ENCODE data around the gene ABCC8. TPM values are rescaled to one million over a fixed set of nuclear protein-coding genes. Genes with fewer than 3 reads are reported as not detected.

ABCC8 gene
- total RNA-seq, 4 donors from 2014 or later = under 0.01 TPM; not detected in 3

GRCh38 chr11:17421781-17422180 is 54.9 kb downstream of the ABCC8 start:
- Histone ChIP-seq H3K9me3 (no peaks in the 10 kb centered on the region), H3K27me3 (peaks cover 0 to 59% (median 0%) of the 10 kb centered on the region in 4 donors), H3K27ac (no peak overlapping the region), H3K4me3 (no peak overlapping the region), H3K36me3 (no peaks in the 10 kb centered on the region), H3K4me1 (no peaks in the 10 kb centered on the region)
- 43 to 53% methylated on average over 2 of the region's 4 CpGs for WGBS, 2 donors
- DNase-seq = no peak
- intact Hi-C loops (cut with DNase I) = no loop called here
- TF ChIP-seq, protein P1, sequence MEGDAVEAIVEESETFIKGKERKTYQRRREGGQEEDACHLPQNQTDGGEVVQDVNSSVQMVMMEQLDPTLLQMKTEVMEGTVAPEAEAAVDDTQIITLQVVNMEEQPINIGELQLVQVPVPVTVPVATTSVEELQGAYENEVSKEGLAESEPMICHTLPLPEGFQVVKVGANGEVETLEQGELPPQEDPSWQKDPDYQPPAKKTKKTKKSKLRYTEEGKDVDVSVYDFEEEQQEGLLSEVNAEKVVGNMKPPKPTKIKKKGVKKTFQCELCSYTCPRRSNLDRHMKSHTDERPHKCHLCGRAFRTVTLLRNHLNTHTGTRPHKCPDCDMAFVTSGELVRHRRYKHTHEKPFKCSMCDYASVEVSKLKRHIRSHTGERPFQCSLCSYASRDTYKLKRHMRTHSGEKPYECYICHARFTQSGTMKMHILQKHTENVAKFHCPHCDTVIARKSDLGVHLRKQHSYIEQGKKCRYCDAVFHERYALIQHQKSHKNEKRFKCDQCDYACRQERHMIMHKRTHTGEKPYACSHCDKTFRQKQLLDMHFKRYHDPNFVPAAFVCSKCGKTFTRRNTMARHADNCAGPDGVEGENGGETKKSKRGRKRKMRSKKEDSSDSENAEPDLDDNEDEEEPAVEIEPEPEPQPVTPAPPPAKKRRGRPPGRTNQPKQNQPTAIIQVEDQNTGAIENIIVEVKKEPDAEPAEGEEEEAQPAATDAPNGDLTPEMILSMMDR (IDR thresholded peaks at IDR 0.05) = no peak
- TF ChIP-seq POLR2A (IDR thresholded peaks at IDR 0.05) = no peak

- WGBS, 2 donors = 38 to 43% methylated on average over 2 of the region's 2 CpGs
Observed at GRCh38 chr11:17418444-17419081, 58.1 kb downstream of the ABCC8 start.

DNA sequence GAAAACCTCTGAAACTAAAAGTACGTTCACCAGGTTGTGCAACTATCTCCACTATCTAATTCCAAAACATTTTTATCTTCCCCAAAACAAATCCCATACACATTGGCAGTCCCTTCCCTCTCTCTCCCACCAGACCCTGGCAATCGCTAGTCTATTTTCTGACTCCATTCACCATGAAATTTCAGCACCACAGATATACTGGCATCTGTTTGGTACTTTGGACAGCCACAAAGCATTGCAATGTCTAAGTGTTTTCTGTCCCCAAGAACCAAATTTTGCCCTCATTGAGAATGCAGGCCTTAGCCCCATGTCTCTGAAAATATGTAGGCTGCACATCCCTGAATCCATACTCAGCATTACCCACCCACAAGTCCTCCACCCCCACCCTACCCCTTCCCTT is 60.2 kb downstream of the ABCC8 start:
- Histone ChIP-seq H3K4me3 (no peak overlapping the region), H3K27me3 (peaks cover 0 to 76% (median 0%) of the 10 kb centered on the region in 4 donors), H3K27ac (no peak overlapping the region), H3K4me1 (no peaks in the 10 kb centered on the region), H3K9me3 (no peaks in the 10 kb centered on the region), H3K36me3 (no peaks in the 10 kb centered on the region)
- no peak for TF ChIP-seq POLR2A (IDR thresholded peaks at IDR 0.05)
- TF ChIP-seq, protein P1 (IDR thresholded peaks at IDR 0.05) = no peak
- 47 to 68% methylated on average over 2 of the region's 2 CpGs for WGBS, 2 donors
- intact Hi-C loops (cut with DNase I) = no loop called here
- DNase-seq = no peak

More at GRCh38 chr11:17418444-17419081, 58.1 kb downstream of the ABCC8 start:
- no peaks in the 10 kb centered on the region for H3K36me3 ChIP-seq
- intact Hi-C loops (cut with DNase I) = no loop called here
- H3K4me1 ChIP-seq = no peaks in the 10 kb centered on the region
- H3K9me3 ChIP-seq = no peaks in the 10 kb centered on the region
- peaks cover 0 to 82% (median 0%) of the 10 kb centered on the region in 4 donors for H3K27me3 ChIP-seq
- TF ChIP-seq, protein P1 (IDR thresholded peaks at IDR 0.05) = no peak
- no peak for TF ChIP-seq POLR2A (IDR thresholded peaks at IDR 0.05)
- no peak for DNase-seq
- no peak overlapping the region for H3K4me3 ChIP-seq
- no peak overlapping the region for H3K27ac ChIP-seq

DNA sequence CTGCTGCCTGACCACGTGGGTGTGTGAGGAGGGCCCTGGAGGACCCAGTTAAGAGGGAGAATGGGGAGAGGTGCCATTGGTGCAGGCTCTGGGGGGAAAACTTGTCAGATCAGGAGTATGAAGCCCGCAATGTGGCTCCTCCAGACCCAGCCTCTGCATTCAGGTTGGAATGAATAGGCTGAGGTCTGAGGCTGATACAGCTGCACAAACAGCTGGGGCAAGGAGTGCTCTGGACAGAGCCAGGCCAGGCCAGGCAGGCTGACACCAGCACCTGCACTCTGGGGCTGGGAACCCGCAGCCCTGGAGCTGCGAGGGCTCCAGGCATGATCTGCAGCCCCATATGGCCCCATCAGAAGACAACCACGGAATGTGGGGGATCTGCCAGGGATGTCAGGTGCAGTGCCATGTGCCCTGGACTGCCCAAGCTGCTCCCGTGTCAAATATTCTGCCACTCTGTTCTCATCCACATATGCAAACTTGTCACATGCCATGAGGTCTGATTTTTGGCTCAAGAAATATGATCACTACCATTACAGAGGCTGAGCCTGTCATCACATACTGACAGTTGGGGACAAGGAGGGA is 61.0 kb downstream of the ABCC8 start:
- Histone ChIP-seq H3K27me3 (peaks cover 0 to 67% (median 0%) of the 10 kb centered on the region in 4 donors), H3K4me3 (no peak overlapping the region), H3K4me1 (no peaks in the 10 kb centered on the region), H3K36me3 (no peaks in the 10 kb centered on the region), H3K27ac (no peak overlapping the region), H3K9me3 (no peaks in the 10 kb centered on the region)
- intact Hi-C loops (cut with DNase I) = no loop called here
- no peak for DNase-seq
- TF ChIP-seq, protein P1 (IDR thresholded peaks at IDR 0.05) = no peak
- no peak for TF ChIP-seq POLR2A (IDR thresholded peaks at IDR 0.05)
- WGBS, 2 donors = 48 to 63% methylated on average over 2 to 5 of the region's 6 CpGs

- H3K27me3 ChIP-seq = peaks cover 0 to 61% (median 0%) of the 10 kb centered on the region in 4 donors
- H3K4me3 ChIP-seq = no peak overlapping the region
- H3K27ac ChIP-seq = no peak overlapping the region
- no peak for TF ChIP-seq POLR2A (IDR thresholded peaks at IDR 0.05)
- TF ChIP-seq, protein P1 (IDR thresholded peaks at IDR 0.05) = no peak
- no peak for DNase-seq
- H3K9me3 ChIP-seq = no peaks in the 10 kb centered on the region
- no peaks in the 10 kb centered on the region for H3K36me3 ChIP-seq
- WGBS, 2 donors = 80% methylated on average over 2 of the region's 5 CpGs; no CpG with 5 or more reads in 1 of the 2 donors
- H3K4me1 ChIP-seq = no peaks in the 10 kb centered on the region
- intact Hi-C loops (cut with DNase I) = no loop called here
Observed at GRCh38 chr11:17414992-17415391, 61.7 kb downstream of the ABCC8 start.
